DMS 273 (cell line): ENCODE measurements around the gene APPBP2.
"Not testable (repeated sequence)": the region's sequence is repeated elsewhere in the genome, so short reads cannot be mapped to it uniquely, and the experiment has no call there.

Experiments
- DNase-seq: peaks from one replicate; lab custom pipeline; 2025; ENCODE audit not compliant: unreplicated experiment; lab: John Stamatoyannopoulos, UW

The APPBP2 gene

DNA sequence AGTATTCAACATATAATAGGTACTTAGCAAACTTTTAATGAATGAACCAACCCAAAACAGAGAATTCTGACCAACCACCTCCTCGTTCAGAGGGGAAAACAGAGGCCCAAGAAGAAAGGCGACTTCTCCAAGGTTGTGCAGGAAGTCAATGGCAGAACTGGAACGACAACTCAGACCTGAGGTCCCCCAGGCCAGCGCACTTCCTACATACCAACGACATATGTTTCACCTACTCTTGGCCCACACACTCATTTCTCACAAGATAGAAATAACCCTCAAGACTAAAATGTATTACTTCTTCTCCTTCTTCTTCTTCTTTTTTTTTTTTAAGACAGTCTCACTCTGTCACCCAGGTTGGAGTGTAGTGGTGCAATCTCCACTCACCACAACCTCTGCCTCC lies 89.4 kb downstream of the APPBP2 start:
- DNase-seq: no peak

DNA sequence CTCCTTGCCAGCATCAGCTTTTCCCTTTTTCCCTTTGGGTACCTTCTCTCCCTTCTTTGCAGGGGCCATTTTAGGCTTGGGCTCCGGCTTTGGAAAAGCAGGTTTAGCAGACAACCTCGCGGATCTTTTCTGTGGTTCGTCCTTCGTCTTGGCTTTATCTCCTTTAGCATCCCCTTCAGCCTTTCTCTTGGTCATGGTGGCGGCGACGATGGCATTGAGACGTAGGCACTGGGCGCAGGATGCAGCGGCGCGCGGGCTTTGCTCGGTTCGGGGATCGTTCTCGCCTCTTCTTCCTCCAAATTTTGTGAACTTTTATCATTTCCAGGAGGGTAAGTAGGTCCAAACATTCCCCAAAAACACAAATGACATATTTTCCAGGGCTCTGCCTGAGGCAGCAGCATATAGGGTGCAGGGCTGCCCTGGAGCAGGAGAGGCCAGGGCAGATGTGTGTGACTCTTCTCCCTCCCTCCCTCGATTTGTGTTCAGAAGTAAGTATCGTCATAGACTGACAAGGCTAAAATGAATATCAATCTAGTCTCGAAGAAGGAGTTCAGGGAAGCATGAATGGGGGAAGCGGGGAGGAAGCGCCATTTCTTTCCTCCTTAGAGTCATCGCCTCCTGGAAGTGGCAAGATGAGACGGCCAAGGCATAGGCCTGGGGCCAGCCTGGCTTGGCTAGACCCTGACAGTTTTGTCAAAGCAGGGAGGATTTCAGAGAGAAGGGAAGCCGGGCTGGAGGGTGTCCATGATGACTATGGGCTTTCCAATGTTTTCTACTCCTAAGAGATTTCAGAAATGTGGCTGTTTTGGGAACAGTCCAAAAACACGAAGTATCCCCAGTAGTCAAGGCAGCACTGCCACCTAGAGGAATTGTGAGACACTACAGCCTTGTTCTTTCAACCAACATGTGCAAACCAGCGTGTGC lies 90.5 kb downstream of the APPBP2 start:
- DNase-seq: peak; percentile 95

DNA sequence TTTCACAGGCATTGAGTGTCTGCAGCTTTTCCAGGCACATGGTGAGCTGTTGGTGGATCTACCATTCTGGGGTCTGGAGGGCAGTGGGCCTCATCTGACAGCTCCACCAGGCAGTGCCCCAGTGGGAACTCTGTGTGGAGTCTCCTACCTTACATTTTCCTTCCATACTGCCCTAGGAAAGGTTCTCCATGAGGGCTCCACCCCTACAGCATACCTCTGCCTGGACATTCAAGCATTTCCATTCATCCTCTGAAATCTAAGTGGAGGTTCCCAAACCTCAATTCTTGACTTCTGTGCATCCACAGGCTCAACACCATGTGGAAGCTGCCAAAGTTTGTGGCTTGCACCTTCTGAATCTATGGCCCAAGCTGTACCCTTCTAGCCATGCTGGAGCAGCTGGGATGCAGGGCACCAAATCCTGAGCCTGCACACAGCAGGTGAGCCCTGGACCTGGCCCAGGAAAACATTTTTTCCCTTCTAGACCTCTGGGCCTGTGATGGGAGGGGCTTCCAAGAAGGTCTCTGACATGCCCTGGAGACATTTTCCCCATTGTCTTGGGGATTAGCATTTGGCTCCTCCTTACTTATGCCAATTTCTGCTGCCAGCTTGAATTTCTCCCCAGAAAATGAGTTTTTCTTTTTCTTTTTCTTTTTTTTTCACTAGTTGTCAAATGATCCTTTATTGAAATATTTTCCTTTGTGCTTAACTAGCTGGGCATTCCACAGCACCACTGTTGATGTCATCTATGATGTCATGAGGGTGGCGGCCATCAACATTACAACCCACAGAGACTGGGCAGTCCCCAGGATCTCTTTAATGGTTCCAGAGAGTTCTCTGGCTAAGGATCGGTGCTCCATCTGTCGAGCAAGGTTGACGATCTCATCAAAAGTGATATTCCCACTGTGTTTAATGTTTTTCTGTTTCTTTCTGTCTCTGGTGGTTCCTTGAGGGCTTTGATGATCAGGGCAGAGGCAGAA lies 92.7 kb downstream of the APPBP2 start:
- peak; percentile 10 for DNase-seq

DNA sequence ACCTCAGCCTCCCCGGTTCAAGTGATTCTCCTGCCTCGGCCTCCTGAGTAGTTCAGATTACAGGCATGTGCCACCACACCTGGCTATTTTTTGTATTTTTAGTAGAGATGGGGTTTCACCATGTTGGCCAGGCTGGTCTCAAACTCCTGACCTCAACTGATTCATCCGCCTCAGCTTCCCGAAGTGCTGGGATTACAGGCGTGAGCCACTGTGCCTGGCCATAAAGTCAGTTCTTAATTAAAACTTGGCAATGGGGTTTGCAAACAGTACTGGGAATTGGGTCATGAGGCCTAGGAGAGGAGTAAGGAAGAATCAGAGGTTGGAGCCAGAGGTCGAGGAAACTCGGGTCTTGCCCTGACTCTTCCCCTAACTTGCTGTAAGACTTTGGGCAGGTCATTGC lies 95.5 kb downstream of the APPBP2 start:
- not testable (repeated sequence) for DNase-seq

DNA sequence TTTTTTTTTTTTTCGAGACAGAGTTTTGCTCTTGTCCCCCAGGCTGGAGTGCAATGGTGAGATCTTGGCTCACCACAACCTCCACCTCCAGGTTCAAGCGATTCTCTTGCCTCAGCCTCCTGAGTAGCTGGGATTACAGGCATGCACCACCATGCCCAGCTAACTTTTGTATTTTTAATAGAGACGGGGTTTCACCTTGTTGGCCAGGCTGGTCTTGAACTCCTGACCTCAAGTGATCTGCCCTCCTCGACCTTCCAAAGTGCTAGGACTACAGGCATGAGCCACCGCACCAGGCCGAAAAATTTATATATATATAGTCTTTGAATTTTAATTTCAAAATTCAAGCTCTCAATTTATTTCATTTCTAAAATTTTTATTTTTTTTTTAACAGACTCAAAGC lies 97.6 kb downstream of the APPBP2 start:
- DNase-seq: not testable (repeated sequence)

DNA sequence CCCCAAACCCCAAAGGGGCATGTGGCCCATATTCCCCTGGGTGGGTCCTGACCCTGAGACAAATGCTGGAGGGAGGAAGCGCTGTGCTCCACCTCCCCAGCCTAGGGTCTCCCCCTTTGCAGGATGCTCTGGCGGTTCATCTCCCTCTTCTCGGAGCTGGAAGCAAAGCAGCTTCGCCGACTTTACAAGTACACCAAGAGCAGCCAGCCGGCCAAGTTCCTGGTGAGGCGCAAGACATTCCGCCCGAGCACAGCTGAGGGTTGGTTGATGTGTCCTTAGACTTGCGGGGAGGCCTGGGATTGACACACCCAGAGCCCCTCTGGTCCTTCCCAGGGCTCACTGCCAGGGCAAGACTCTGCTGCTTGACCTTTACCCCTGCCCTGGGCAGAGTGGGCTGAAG lies 99.4 kb downstream of the APPBP2 start:
- no peak for DNase-seq

DNA sequence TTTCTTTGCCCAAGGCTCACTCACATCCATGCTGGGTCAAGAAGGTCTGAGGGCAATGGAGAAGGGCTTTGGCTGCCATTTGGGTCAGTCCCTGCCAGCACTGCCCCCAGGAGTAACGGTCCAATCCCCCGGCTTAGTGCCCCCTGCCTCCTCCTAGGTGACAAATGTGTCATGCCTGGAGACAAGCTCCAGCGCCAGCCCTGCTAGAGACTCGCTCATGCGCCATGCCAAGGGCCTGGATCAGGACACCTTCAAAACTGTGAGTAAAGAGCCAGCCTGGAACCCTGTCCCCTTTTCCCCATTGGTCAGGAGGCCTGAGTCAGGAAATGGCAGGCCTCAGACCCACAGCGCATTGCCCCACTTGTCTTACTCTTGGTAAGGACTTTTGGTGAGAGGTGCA lies 100.4 kb downstream of the APPBP2 start:
- no peak for DNase-seq

DNA sequence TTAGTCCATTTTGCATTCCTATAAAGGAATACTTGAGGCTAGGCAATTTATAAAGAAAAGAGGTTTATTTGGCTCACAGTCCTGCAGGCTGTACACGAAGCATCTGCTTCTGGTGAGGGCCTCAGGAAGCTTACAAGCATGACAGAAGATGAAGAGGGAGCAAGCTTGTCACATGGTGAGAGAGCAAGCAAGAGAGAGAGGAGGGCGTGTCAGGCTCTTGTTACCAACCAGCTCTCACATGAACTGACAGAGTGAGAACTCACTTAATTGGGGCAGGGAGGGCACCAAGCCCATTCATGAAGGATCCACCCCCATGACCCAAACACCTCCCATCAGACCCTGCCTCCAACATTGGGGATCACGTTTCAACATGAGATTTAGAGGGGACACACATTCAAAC lies 102.2 kb downstream of the APPBP2 start:
- no peak for DNase-seq

DNA sequence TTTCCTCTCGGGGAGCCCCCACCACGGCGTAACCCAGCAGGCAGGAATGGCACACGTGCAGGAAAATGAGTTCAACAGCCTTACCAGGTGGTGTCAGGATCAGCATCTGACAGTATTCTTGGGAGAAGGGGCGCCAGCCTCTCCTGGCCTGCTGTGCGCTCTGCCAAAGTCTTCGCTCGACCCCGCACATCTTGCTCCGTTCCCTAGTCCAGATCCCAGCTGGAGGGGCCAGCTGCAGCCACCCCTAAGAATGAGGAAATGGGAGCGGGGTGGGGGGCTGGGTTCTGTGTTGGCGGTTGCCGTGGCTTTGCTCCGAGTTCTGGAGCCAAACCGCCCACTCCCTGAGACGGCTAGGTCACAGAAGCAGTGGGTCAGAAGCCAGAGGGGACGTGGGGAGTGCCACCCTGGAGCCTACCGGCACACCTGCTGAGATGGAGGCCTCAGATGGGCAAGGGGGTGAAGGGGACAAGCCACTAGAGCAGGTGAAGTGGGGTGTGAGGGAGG lies 103.8 kb downstream of the APPBP2 start, which contains the start of gene CHCT1:
Gene CHCT1, plus strand, starts transcription at position 328 of the 504 bp plus-strand sequence. Its CDS starts 104 bp downstream, at position 432.
- DNase-seq: no peak

DNA sequence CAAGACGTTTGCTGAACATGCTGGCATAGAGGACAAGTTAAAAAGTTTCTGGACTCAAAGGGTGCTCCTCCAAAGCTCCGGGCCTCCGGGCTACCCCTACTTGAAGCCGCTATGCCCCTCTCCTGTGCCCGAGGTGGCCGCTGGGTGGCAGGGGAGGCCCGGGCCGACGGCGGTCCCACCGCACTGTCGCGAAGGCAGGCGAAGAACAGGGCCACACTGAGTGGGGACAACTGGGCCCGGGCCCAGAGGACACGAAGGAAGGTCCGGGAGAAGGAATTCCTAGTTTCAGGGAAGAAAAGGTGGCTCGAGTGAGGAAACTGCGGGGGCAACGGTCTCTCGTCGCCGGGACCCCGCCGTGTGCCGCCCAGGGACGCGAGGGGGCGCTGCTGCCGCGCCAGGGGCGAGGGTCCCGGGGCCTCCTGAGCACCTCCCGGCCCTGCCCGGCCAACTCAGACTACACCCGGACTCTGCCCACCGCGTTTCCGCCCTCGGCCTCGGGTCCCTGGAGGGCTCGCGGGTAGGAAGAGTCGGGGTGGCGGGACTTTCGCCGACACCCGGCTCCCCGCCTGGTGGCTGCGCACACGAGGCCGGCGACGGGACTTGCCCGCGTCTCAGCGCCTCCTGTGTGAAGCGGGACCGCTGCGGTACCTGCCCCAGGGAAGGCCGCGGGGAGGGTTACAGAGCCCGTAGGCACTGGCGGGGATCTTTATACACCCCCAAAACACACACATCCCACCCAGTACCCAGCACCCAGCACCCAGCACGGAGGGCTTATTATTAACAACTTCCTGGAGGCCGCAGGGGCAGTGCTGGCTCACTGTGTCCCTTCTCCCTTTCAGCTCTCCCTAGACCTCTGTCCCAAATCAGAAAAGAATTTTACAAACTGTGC lies 104.5 kb downstream of the APPBP2 start:
- peak; percentile 84 for DNase-seq

DNA sequence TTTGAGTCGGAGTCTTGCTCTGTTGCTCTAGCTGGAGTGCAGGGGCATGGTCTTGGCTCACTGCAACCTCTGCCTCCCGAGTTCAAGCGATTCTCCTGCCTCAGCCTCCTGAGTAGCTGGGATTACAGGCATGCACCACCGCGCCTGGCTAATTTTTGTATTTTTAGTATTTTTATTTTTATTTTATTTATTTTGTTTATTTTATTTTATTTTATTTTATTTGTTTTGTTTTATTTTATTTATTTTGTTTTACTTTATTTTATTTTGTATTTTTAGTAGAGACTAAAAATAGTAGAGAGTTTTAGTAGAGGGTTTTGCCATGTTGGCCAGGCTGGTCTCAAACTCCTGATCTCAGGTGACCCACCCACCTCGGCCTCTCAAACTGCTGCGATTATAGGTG lies 106.2 kb downstream of the APPBP2 start:
- not testable (repeated sequence) for DNase-seq

DNA sequence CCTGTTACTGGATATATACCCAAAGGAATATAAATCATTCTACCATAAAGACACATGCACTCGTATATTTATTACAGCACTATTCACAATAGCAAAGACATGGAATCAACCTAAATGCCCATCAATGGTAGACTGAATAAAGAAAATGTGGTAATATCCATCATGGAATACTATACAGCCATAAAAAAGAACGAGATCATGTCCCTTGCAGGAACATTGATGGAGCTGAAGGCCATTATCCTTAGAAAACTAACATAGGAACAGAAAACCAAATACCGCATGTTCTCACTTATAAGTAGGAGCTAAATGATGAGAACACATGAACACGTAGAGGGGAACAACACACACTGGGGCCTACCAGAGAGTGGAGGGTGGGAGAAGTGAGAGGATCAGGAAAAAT lies 107.0 kb downstream of the APPBP2 start:
- not testable (repeated sequence) for DNase-seq

DNA sequence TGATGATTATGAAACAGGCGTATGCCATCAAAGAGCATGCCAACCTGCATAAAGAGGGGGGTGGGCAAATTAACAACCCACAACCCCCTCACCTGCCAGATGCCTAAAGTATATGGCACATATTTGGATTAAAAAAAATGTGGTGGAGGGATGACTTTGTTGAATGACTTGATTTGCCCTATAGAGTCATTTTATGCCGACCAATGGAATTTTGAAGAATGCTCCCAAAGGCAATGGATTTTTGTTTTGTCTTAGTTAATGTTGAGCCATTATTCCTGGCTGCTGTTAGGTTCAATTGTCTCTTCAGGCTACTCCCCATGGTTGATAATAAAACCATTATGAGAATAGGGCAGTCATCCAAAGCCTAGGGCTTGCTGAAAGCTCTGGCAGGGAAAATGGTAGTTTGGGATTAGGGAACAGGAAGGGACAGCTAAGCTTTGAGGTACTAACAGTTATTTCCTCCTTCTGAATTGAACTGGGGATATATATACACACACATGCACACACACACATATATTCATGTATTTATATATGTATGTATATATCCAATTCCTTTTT lies 109.6 kb downstream of the APPBP2 start:
- no peak for DNase-seq

DNA sequence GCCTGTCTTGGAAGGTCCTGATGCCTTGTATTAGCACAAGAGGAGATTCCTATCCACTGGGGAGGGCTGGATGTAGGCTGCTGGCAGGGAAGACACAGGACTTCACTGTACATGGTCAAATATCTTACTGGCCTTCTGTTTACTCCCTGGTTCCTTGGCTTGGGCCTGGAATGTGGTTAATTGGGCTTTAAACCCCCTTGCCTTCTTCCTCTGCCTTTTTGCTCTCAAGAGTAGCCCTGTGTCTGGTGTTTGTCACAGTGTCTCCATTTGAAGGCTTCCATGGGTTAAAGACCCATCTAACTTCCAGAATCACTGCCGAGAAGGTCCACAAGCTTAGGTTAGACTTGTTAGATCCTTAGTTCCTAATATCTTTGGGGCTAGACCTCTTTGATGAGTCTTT lies 110.9 kb downstream of the APPBP2 start:
- DNase-seq: no peak

DNA sequence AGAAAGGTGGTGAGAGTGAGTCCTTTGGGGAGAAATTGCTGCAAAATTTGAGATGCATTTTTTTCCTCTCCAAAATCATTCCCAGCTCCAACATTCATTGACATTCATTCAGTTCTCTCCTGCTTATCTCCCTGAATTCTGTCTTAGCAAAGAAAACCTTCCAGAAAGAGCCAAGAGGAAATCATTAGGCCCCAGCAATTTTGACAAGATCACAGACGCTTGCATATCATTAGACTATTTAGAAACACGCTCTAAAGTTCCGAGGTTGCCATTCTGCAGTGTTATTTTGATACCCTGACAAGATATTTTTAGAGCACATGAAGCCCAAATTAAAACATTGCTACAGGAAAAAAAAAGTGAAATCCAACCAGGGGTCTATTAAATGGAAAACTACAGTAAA lies 113.3 kb downstream of the APPBP2 start:
- no peak for DNase-seq

DNA sequence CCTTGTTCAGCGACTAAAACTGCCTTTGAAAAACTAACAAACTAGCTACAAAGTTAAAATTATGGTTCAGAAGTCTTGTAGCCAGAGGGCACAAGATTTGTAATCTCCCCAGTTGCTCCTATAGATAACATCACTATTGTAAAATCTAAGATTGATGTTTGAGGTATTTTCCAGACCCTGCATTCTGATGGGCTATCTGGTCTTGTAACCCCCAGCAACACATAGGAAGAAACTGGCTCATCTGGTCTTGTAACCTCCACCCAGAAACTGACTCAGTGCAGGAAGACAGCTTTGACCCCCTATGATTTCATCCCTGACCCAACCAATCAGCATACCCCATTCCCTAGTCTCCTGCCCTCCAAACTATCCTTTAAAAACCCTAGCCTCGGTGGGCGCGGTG lies 116.0 kb downstream of the APPBP2 start:
- no peak for DNase-seq

DNA sequence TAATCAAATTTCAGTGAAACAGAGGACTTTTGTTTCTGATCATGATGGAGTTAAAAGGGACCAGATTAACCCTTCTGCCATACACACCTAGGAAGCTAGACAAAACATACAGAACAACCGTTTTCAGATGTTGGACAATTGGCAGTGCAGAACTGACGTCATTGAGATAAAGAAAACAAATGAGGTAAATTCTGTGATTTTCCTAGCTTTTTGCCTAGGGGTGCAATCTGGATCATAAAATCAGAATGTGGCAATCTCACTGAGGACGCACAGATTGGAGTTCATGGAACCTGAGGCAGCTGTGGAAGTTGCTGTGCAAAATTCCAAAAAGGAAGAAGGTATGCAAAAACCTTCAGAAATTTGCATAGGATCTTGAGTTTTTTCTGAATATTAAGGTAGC lies 119.2 kb downstream of the APPBP2 start:
- no peak for DNase-seq

DNA sequence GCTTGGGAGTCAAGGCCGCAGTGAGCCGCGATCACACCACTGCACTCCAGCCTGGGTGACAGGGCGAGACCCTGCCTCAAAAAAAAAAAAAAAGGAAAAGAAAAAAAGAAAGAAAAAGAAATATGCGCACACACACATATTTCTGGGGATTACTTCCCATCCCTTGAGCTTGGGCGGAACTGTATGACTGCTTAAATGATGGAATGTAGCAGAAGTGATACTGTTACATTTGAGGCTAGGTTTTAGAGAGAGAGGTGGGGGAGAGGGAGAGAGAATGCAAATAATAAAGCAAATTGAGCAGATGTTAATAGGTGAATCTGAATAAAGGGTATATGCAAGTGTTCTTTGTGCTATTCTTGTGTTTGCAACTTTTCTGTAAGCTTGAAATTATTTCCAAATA lies 122.1 kb downstream of the APPBP2 start:
- DNase-seq: no peak

DNA sequence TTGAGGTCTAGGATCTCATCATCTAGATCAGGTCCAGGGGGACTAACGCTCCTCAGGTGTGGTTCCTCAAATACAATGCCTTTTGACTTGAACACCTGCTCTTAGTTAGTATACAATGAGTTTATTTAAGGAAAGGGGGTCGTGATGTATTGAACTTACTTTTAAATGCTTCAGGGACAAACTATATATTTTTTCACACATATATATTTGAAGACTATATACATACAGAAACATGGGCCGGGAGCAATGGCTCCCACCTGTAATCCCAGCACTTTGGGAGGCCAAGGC lies 122.6 kb downstream of the APPBP2 start:
- DNase-seq: no peak

DNA sequence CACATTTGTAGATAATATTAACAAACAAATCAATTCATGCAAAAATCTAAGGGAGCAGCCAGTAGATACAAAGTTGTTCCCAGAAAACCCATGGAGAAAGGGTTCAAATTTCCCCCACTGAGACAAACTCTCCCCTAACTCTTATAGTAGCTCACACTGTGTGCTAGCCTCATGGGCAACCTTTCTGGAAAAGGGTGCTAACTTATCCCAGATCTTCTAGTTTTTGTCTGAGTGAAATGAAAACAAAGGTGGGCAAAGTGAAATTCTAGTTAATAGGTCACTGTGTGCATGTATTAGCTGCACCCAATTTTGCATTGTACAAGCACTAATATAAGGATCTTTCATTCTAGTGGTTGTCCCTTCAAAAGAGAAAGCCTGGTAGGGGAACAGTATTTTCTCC lies 124.2 kb downstream of the APPBP2 start:
- DNase-seq: no peak
